Measurements from ENCODE around the gene CCNF.

The CCNF gene

GRCh38 chr16:2458887-2459646 lies 29.8 kb downstream of the CCNF start:
- no peak for DNase-seq

DNA sequence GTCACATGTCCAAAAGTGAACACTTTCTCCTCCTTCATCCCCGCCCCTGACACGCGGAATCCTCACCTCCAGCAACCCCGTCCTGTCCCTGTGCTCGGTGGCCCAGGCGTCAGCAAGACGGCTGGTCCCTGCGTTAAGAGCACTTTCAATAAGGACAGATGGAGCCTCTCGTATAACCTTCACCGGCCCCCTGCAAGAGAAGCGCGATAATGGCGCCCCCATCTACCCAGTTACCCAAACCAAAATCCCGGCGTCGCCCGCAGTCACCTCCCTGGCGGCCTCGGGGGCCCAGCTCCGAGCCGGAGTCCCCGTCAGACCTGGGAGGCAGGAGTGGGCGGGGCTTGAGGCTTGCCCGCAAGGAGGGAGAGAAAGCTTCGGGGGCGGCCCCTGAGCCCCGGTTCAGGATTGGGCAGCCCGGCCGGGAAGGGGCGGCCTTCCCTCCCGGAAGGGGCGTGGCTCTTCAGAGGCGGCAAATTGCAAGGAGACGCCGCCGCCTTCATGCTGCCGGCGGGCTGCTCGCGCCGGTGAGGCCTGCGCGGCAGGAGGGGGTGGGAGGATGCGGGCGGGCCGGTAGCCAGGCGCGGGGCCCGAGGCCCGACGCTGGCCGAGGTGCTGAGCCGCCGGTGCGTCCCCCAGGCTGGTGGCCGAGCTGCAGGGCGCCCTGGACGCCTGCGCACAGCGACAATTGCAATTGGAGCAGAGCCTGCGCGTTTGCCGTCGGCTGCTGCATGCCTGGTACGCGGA lies 30.6 kb downstream of the CCNF start, which contains the start of gene TEDC2:
Gene TEDC2, plus strand, starts transcription at position 463 of the 744 bp plus-strand sequence. Its CDS starts 36 bp downstream, at position 499.
- peak; percentile 94 for DNase-seq

GRCh38 chr16:2460391-2460713 lies 31.1 kb downstream of the CCNF start:
- DNase-seq, result no peak

- no peak for DNase-seq
Measured at GRCh38 chr16:2460916-2461315, 31.7 kb downstream of the CCNF start.

DNA sequence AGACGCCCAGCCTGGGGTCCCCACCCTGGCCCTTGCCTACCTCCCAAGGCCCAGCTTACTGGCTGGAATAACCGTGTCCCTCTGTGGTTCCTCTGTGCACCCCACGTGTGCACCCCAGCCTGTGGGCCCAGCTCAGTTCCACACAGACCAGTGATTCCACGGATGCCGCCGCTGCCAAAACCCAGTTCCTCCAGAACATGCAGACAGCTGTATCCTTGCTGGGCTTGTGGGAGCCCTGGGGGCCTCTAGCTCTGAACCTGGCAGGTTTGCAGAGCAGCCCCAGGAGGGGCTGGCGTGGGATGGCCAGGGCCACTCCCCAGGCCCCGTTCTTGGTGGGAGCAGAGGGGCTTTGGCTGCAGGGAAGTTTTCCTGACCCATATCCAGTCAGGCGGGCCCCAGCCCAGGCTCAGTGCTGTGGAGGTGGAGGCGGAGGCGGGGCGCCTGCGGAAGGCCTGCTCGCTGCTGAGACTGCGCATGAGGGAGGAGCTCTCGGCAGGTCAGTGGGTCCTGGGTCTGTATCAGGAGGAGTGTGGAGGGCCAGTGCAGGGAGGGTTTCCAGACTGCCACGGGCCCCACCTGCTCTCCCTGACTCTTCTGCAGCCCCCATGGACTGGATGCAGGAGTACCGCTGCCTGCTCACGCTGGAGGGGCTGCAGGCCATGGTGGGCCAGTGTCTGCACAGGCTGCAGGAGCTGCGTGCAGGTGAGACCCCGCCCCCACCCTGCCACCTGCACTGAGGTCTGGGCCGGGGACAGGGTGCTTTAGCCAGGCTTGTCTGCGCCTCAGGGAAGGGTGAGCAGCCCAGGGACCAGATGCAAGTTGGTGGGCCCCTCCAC lies 33.0 kb downstream of the CCNF start:
- DNase-seq, result no peak

- DNase-seq, result no peak
Measured at GRCh38 chr16:2464333-2464732, 35.1 kb downstream of the CCNF start.

DNA sequence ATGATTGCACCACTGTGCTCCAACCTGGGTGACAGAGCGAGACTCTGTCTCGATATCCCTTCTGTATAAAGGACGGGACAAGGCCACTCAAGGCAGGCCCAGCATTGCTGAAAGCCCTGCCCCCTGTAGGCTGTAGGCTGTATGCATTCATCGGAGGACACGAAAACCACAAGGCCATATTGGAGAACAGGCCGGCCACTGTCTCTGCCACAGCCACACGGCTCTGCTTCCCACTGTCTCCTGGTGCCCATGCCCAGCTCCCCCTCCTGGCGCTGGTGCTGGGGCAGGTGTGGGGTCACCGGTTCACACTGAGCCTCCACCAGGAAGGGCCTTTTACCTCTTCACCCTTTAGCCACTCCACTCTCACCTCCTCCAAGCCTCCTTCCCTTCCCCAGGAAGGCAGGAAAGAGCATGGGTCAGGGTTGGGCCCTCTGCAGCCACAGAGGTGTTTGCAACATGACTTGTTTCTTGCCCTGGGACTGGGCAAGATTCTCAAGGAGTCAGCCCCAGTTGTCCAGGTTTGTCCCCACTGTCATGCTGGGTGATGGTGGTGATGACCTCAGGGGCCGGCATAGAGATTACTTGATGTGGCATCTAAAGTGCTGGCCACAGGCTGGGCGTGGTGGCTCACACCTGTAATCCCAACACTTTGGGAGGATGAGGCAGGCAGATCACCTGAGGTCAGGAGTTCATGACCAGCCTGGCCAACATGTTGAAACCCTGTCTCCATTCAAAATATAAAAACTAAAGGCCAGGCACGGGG lies 36.6 kb downstream of the CCNF start:
- no peak for DNase-seq

- DNase-seq, result no peak
Measured at GRCh38 chr16:2466667-2467527, 37.6 kb downstream of the CCNF start.

- DNase-seq, result peak; percentile 45
Measured at GRCh38 chr16:2467528-2468232, 38.4 kb downstream of the CCNF start.

DNA sequence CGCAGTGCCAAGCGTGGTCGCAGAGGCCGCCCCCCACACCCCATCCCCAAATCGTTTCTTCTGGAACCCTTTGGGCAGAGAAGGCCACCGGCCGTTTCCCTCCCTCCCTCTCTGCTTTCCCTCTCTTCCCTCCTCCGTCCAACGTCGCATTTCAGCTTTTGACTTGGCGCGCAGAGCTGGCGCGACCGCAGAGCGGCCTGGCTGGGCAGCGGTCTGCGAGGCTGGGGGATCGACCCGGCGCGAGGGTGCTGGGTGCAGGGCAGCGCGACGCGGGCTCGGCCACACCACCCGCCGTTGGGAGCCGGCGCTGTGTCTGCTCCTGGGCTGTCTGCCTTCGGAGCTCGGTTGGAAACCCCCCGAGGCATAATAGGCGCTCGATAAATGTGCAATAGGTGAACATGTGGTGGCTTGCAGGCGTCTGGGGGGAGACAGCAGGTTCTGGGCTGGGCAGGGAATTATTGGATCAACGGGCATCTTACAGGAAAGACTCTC lies 39.0 kb downstream of the CCNF start:
- no peak for DNase-seq

DNA sequence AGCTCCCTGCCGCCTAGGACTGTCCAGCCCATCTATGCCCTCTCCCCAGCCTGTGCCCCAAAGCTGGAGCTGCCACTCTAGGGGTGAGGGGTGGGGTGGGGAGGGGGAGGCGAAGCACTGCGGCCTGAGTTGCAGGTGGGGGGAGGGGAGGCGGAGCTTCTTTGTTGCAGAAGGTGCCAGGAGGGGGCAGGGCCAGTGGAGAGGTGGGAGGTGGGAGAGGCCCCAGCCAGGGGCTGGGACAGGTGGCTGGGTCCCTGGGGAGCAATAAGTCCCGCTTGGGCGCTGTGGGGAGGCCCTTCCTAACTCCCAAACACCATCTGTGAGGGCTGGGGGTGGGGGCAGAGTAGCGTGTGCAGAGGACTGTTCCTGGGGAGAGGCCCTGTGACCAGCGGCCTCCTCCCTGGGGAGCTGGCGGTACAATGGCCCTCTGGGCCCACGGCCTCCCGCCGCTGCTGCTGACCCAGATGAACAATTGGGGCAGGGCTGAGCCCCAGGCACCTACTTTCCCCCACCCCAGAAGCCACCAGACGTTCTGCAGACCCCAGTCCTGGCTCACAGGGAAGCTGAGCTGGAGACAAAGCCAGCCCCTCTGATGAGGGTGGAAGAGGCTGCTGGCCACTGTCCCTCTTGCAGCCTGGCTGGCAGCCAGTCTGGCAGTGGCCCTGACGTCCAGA lies 39.6 kb downstream of the CCNF start:
- DNase-seq, result no peak

- no peak for DNase-seq
Measured at GRCh38 chr16:2469399-2470233, 40.4 kb downstream of the CCNF start.

GRCh38 chr16:2470234-2470601 lies 41.0 kb downstream of the CCNF start:
- DNase-seq, result no peak

- no peak for DNase-seq
Measured at GRCh38 chr16:2470603-2471015, 41.4 kb downstream of the CCNF start.

DNA sequence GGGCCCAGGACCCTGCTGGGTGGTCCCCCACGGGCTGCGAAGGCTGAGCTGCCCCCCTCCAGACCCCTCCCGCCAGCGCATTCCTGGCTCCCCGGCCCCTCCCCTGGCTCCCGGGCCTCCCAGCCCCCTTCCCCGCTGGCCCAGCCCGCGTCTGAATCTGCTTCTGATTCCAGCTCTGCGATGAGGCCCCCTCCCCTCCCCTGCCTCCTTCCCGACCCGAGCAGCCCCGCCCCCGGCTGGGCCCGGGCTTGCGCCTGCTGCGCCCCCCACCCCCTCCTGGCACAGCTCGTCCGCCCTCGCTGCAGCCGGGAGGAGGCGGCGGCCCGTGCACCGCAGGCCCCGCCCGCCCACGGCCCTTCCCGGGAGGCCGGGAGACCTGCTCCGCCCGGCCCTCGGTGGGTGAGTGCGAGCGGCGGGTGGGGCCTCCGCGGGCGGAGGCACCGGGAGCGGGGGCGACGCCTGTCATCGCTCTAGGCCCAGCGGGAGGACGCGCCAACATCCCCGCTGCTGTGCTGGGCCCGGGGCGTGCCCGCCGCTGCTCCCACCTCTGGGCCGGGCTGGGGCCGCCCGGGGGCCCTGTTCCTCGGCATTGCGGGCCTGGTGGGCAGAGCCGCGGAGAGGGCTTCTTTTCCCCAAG lies 41.9 kb downstream of the CCNF start, which contains the start of gene NTN3:
Gene NTN3, plus strand, starts transcription at position 282 of the 637 bp plus-strand sequence. CDS start 405 bp downstream, outside the sequence.
- no peak for DNase-seq

- no peak for DNase-seq
Measured at GRCh38 chr16:2471653-2472487, 42.6 kb downstream of the CCNF start.

DNA sequence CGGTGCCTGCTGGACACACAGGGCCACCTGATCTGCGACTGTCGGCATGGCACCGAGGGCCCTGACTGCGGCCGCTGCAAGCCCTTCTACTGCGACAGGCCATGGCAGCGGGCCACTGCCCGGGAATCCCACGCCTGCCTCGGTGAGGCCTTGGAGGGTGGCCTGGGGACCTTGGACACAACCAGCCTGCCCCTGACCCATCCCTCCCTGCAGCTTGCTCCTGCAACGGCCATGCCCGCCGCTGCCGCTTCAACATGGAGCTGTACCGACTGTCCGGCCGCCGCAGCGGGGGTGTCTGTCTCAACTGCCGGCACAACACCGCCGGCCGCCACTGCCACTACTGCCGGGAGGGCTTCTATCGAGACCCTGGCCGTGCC lies 43.2 kb downstream of the CCNF start:
- no peak for DNase-seq

All from amniotic stem cell (primary cell).